RKO (cell line): ENCODE measurements around the gene COG7.
A peak's percentile ranks its signal among the peaks of the same experiment; 100 is the strongest.
"Not testable (repeated sequence)": the region's sequence is repeated elsewhere in the genome, so short reads cannot be mapped to it uniquely, and the experiment has no call there.

Source experiments
- DNase-seq: peaks from one replicate; pipeline ENCODE4 v3.0.0-alpha.2; 2016; ENCODE audit warnings: low spot score

COG7 gene

GRCh38 chr16:23384878-23385277 is 68.1 kb downstream of the COG7 start:
- DNase-seq, result no peak

GRCh38 chr16:23383881-23384280 is 69.1 kb downstream of the COG7 start:
- no peak for DNase-seq

- no peak for DNase-seq
Measured at GRCh38 chr16:23382279-23382678, 70.7 kb downstream of the COG7 start.

- DNase-seq, result not testable (repeated sequence)
Measured at GRCh38 chr16:23381702-23382101, 71.3 kb downstream of the COG7 start.

- no peak for DNase-seq
Measured at GRCh38 chr16:23380501-23380951, 72.5 kb downstream of the COG7 start.

- DNase-seq, result no peak
Measured at GRCh38 chr16:23379707-23380106, 73.3 kb downstream of the COG7 start.

GRCh38 chr16:23378921-23379320 is 74.1 kb downstream of the COG7 start:
- no peak for DNase-seq

- DNase-seq, result no peak
Measured at GRCh38 chr16:23378256-23378655, 74.7 kb downstream of the COG7 start.

GRCh38 chr16:23377071-23377931 is 75.7 kb downstream of the COG7 start:
- DNase-seq, result no peak

- no peak for DNase-seq
Measured at GRCh38 chr16:23375643-23376042, 77.3 kb downstream of the COG7 start.

GRCh38 chr16:23374721-23375510 is 78.1 kb downstream of the COG7 start:
- DNase-seq, result no peak

GRCh38 chr16:23373436-23374219 is 79.4 kb downstream of the COG7 start:
- DNase-seq, result no peak

GRCh38 chr16:23371368-23371767 is 81.6 kb downstream of the COG7 start:
- DNase-seq, result no peak

GRCh38 chr16:23369416-23369815 is 83.6 kb downstream of the COG7 start:
- no peak for DNase-seq

GRCh38 chr16:23368469-23368868 is 84.5 kb downstream of the COG7 start:
- peak; percentile 16 for DNase-seq

- no peak for DNase-seq
Measured at GRCh38 chr16:23367988-23368387, 85.0 kb downstream of the COG7 start.

- no peak for DNase-seq
Measured at GRCh38 chr16:23367564-23367963, 85.4 kb downstream of the COG7 start.

- DNase-seq, result not testable (repeated sequence)
Measured at GRCh38 chr16:23366341-23366740, 86.6 kb downstream of the COG7 start.

- DNase-seq, result no peak
Measured at GRCh38 chr16:23365602-23366240, 87.3 kb downstream of the COG7 start.

- no peak for DNase-seq
Measured at GRCh38 chr16:23362460-23363317, 90.3 kb downstream of the COG7 start.
